Left kidney (tissue), 2 donors: ENCODE measurements around the gene CELF2. TPM values are rescaled to one million over a fixed set of nuclear protein-coding genes. Genes with fewer than 3 reads are reported as not detected.
A peak's percentile ranks its signal among the peaks of the same experiment; 100 is the strongest.
"Not testable (repeated sequence)": the region's sequence is repeated elsewhere in the genome, so short reads cannot be mapped to it uniquely, and the experiment has no call there.

Experiments
- DNase-seq: peaks from one replicate; pipeline ENCODE4 v3.0.0-alpha.2; 2013
- polyA plus RNA-seq: library from polyadenylated mRNA; unstranded; fragments of 120-200 nt; gene quantifications from one replicate; pipeline ENCODE4 v1.2.1, GENCODE V29; 2013; ENCODE audit not compliant: insufficient read length

CELF2 gene
- polyA plus RNA-seq, 1 donor, result 12.5 TPM

DNA sequence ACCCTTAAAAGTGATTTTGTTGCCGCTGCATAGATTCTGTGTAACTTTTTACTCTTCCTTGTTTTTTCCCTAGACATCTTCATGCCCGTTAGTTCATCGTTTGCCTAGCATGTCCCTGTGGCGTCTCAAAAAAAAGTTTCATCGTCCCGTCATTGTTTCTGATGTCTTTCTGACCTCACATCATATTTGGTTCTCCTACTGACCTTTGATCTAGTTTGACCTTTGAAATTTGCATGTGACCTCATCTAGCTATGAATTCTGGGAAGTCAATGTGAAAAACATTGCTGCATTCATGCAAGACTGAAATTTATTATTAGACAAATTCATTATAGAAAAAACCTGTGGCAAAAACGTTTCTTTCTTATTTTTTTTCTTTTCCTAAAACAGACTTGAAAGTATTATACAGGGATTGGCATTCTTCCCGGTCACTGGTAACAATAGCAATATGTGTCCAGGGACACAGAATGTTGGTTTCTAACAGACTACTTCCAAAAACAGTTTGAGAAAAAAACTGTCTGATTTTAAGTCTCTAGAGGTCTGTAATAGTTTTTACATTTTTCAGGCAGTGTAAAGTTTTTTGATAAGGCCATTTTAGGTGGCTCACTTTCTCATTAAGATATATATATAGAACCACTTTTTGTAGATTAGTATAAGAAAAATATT lies 312.8 kb downstream of the CELF2 start:
- DNase-seq, result peak; percentile 35

DNA sequence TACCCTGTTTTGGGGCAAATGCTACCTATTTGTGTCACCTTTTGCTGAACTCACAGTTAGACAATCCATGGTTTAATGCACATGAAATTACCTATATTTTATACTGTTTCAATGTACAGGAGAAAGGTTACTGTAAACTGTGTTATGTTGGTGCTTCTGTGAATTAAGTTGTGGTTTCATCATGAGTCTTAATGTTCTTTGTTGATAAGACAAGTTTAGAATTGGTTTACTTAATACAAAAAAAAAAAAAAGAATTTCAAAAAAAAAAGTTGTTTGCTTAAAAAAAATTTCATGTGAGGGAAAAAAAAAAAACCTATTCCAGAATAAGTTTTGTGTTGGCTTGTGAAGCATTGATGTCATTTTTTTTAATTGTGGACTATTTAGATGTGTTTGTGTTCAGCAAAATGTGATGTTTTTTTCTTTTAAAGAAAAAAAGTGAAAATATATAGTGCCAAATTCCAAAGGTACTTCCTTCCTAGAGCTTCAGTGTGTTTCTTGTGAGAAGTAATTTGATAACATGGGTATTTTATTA lies 313.4 kb downstream of the CELF2 start:
- DNase-seq, result no peak

DNA sequence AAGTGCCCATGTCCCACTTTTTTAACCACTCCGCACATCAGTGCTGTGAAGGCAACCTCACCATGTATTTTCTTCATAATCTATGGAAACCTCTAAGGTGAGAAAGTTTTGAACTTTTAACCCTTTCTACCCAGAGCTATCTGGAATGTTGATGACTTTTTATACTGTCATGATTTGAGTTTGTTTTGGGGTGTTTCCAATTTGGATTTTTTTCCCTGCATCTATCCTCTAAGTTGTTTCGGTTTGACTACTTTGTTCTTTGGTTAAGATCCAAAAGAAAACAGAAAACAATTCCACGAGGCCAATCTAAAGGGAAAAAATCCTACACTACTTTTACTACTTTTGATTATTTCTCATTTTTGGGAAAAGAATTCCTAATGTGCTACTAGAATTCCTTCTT lies 314.1 kb downstream of the CELF2 start:
- DNase-seq, result no peak

DNA sequence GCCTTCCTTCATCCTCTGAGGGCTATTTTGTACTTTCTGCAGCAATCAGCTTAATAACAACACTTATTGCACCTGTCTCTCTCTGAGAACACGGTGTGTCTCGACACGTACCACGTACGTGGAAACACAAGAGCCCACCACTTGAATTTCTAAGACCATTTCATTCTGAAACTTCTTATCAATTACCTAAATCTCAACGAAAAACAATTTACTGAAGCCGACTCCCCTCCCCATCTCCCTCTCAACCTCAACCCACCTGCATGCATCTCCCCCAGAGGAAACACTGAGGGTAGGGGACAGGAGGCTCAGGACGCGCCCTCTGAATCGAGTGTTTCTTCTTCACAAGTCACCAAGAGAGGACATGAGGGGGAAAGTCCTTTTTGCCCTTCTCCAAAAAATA lies 315.2 kb downstream of the CELF2 start:
- no peak for DNase-seq

DNA sequence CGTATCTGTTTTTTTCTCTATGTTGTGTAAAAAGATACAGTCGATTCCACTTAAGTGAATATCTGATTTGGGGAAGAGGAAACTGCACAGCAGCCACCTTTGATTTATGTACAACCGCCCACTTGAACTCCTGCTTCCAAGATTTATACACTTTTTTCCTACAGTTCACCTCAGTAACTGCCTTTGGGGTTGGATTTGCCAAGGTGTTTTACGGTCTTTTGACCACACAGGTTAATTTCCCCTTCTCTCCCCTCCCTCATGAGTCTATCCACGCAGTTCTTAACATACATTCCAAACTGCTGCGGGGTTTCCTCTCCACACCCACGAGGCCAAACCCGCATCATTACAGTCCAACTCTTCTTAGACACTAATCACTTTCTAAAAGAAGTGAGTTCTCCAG lies 316.8 kb downstream of the CELF2 start:
- peak; percentile 46 for DNase-seq

DNA sequence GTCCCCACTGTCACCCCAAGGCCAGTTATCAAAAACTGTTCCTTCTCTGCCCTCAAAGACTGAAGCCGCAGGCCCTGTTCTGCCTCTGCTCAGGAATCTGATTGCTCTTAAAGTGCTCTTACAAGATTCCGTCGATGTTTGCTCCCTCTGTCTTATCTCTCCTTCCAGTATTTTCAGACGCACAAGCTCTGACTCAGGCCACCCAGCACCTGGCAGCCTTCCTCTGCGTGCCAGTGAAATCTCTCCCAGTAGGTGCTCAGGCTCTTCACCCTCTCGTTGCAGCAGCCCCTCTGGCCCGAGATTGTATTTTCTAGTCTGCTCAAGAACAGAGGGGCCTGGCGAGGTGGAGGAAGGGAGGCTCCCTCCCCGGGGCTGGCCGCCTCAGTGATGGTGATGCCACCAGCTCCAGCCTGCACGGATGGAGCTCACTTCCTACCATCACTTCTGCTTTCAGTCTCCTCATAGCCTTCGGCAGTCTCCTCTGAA lies 317.5 kb downstream of the CELF2 start:
- DNase-seq, result no peak

DNA sequence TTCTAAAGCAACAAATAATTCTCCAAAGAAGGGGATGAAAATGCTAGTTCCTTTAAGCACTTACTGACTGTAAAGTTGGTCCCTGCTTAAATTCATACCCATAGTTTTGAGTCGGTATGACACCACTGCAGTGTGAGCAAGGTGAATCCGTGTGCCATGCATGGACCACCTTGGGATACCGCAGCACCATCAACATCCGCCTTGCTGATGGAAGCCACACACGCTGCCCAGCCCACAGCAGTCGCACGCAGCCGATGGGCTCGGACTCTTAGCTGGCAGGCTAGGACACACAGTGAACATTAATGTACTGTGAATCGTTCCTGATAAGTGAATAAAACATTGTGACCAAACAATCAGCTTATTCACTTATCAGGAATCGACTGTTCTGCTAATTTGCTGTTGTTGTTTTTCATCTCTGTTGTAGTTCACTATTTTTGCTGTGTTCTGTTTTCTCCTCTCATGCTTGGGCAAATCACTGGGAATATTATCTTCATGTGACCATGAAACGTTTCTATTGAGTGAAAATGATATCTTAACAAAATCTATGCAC lies 318.3 kb downstream of the CELF2 start:
- no peak for DNase-seq

DNA sequence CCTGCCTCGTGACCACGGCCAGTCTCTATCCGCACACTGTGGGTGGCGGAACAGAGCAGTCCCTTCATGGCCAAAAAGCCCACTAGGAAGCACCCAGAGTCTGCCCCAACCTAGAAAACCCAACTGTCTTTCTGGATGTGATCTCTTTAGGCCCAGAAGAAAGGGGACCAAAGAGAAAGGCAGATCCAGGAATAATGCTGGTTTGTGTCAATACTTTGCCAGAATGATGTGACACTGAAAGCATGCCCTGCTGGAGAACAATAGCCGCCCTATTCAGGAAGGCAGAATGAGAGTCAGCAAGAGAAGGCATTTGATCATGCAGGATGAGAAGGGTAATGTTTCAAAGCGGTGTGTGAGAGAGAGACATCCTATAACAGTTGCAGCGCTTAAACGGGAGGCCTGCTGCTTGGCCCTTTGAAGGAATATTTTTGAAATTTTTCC lies 319.1 kb downstream of the CELF2 start:
- no peak for DNase-seq

DNA sequence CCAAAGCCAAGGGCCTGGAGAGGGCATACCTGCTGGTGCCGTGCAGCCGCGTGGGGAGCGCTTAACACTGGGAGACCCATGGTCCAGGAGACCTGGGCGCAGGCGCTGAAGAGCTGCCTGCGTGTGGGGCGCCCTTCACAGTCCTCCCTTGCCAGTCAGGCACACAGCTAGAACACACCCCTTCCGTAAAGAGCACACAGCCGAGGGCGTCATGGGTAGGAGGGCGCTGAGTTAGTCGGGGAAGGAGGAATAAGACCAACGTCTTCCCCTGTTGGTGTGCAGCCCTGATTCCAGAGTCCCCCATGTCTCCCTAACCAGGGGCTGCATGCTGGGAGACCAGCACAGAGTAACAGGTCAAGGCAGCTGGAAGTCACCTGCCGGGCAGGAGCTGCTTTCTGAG lies 319.8 kb downstream of the CELF2 start:
- DNase-seq, result no peak

DNA sequence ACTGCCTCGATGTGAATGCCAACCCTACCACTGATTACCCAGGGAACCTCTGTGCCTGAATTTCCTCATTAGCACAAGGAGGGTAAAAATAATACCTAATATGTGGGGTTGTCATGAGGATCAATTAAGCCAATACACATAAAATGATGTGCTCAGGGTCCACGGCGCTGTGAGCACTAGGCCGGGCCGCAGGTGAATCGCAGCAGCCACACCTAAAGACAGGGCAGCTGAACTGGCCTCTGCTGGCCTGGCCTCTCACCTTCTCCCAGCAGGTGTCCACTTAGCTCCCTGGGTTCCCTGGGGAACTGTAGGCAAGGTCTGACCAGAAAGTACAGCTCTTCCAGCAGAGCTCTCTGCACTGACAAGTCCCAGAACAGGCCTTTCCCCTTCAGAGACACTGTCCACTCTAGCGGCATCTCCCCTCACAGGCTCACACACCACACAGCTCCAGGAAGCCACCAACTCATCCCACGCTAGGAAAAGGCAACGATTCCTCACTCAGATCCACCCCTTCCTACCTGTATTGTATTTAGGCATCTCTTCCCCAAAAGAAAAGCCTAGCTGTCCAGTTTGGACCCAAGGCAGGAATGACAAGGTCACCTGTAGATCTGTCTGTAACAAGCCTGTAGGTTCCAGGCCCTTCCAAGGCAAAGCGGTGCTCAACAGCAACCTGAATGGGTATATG lies 320.6 kb downstream of the CELF2 start:
- DNase-seq, result no peak

DNA sequence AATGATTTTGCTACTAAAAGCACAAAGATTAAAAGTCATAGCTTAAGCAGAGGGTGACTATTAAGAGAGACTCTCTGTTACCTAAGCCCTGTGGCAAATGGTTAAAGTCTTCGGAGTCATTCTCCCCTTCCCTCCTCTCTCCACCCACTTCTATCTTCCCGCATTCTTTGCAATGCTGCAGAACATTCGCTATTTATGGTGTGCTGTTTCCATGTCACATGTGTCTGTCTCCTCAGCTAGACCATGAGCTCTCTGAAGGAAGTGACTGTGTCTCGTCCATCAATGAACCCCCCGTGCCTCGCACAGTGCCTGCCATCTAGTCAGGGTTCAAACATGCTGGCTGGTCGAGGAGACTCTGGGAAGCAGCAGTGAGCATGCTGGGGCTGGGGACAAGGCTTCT lies 321.3 kb downstream of the CELF2 start:
- DNase-seq, result no peak

DNA sequence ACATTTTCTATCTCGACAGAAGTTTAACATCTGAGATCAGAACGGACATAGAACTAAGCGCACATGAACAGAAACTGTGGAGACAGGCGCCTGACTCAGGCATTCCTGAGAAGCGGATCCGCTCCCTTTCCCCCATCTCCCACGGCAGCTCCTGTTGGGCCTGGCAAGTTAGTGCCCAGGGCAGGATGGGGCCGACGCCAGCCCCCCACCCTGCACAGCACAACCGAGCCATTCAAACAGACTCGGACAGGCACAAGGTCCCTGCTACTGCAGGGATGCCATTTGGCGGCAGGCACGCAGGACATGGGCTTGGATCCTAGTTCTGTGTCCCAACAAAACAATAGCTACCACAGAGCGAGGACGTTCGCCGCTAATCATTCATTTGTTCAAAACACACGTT lies 322.0 kb downstream of the CELF2 start:
- DNase-seq, result no peak

DNA sequence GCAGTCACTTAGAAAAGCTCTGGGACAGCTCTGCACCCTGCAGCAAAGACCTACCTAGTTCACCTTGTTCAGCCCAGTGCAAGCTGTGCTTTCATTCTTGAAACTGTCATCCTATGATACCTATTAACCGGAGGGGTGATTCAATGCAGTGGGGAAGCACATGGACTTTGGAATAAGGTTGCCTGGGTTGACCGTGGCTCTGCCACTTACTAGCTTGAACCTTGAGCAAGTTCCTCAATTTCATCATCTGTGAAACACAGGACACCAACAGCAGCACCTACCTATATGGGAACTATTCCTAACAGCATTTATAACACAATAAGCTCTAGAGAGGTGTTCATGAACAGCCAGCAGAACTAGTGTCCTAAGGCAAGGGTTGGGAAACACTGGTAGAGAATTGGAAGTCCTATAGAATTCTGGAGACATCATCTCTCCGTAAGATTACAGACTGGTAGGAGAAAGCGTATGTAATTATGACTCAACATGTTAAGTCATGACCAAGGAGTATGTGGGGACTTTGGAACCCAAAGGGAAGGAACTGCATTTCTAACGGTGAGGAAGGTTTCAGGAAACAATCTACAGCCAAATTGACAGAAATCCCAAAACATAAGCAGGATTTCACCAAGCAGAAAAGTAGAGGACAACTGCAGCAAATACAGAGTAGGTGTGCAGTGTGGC lies 323.8 kb downstream of the CELF2 start:
- no peak for DNase-seq

DNA sequence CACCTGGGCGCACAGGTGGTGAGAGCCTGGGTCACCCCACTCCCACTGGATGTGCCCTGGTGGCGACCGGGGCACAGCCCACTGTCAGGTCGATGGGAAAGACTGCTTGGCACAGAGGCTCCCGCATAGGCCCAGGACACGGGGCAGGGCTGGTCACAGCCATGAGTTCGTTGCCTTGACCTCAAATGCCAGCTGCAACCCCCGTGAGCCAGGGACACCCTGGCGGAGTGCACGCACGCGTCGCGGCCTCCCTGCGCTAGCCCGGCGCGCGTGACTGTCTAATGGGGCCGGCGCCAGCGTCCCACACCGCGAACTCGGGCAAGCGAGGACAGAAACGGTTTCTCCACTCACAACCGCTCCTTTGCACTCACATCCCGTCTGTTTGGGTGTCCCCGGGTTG lies 326.4 kb downstream of the CELF2 start:
- no peak for DNase-seq

DNA sequence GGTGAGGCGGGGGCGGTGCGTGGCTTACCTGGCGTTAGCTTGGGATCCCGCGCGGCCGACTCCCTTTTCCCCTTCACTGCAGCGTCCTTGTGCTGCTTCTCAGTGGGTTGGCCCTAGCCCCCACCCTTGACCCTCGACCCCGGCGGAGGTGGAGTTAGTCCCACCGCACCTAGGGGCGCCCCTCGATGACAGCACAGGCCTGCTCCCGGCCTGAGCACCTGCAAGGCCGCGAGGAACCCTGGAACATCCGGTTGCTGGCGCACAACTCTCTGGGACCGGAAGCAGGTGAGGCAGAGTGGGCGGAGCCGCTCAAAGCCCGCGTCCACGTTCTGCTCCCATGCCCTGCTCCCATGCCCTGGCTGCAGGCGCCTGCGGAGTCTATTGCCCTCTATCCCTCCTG lies 326.9 kb downstream of the CELF2 start:
- DNase-seq, result no peak

DNA sequence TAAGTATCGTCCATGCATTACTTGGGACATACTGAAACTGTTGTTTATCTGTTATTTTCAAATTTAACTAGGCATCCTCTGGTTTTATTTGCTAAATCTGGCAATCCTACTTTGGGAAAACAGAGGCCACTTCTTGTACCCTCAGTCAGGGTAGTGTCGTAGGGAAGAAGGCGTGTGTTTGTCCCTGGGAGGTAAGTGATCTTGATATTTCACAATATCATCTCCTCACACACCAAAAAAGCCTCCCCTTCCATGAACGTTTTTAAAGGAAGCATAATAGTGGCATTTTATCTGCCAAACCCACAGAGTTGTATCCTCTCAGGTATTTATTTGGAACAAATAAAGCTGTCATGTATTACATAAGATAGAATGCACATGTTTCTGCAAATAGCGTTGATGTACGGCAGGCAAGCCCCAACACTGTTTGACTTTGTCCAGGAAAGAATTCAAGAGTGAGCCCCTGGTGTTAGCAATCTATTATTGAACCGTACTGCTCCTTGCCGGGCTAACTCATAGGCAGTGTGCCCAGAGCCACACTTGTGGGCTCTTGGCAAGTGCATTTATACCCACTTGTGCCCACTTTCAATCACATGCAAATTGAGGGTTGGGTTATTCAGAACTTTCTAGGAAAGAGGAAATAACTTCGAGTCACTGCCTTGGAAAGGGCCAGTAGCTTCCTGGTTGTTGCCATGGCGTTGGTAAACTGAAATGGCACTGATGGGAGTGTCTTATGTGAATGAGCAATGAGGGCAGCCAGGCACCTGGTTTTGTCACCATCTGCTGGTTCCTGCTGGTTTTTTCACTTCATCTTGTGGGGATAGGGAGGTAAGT lies 327.8 kb downstream of the CELF2 start:
- no peak for DNase-seq

DNA sequence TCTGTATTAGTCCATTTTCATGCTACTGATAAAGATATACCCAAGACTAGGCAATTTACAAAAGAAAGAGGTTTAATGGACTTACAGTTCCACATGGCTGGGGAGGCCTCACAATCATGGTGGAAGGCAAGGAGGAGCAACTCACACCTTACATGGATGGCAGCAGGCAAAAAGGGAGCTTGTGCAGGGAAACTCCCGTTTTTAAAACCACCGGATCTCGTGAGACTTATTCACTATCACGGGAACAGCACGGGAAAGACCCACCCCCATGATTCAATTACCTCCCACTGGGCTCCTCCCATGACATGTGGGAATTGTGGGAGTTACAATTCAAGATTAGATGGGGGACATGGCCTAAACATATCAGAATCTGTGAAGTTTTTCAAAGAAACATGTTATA lies 329.9 kb downstream of the CELF2 start:
- not testable (repeated sequence) for DNase-seq

DNA sequence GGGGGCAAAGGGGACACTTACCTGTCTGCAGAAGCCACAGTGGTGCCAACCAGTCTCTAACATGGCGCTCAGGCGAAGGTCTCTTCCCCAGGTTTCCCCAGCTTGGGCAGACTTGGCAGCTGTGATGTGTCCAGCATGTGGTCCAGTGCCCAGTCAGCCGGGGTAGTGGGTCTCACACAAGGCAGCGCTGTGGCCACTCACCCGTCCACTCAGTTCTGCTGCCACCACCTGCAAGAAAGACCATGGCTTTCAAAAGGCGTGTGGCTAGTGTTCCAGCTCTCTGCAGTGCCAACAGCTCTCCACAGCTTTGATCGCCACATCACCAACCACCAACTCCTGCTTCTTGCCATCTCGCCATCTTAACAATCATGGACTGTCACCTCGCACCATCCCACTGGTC lies 334.1 kb downstream of the CELF2 start:
- no peak for DNase-seq

DNA sequence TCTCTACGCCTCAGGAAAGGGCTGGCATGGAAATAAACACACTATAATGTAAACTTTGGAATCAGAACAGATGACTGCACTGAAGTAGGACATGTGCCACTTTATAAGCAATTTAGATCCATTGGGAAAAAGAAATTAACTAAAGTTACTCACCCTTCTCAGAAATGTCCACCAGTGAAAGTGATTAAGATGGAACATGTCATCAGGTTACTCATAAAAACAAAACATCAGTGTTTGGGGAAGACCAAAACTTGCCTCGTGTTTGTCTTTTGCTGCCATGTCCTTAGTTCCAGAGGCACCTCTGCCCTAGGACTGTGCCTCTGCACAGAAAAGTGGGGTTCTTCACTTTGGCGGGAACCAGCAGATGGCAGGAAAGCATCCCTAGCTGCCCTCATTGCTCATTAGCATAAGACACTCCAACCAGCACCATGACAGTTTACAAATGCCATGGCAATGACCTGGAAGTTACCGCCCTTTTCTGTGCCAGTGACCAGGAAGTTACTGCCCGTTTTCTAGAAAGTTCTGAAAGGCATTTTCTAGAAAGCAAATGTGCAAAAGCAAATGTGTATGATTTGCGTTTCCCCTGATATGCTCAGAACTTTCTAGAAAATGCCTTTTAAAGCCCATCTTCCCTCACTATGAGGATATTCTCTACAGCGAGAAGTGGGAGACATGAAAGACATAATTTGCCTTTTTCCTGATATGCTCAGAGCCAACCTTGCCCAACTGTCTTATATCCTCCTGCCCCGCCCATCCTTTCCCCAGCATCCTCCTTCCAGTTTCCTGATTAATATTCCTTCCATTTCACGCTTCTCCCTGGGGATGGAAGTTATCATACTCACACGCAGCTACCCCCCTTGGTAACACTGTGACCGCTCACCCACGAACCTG lies 335.6 kb downstream of the CELF2 start:
- DNase-seq, result no peak

DNA sequence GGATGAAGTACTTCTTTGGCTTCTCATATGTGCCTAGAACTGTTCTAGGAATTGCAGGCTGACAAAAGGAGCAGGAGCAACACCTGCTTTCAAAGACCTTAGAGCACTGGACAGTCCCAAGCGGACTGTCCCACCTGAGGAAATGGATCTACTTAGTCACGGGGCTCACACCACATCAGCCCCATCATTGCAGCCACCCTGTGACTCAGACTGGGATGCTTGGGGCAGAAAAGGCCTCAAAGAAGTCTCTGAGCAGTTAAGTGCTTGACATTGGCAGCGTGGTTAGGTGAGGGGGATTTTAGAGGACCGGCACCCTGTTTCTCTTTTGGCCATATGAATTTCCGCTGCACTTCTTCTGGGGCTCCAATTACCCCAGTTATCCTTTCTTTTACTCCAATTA lies 337.2 kb downstream of the CELF2 start:
- no peak for DNase-seq

DNA sequence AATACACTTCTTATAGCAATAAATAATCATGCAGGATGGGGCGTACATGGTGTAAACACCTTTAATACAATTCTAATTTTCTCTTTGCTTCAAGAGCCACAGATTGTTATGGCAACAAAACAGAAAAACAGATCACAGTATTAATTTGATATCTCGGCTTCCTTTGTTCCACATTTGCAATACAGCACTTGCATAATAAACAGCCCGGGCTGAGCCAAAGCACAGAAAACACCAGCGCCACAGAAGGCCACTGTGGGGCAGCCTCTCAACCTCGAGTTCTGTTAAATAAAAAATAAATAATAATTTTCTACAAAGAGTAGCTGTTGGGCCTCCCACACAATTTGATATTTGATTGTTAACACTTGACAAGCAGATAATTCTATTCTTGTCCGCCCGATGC lies 337.9 kb downstream of the CELF2 start:
- DNase-seq, result no peak
